IMR-90 (cell line): ENCODE measurements around the gene RGS9BP. TPM values are rescaled to one million over a fixed set of nuclear protein-coding genes. Genes with fewer than 3 reads are reported as not detected.

Experiments
- ATAC-seq: fragments of 200-7000 bp; cut with Tn5 transposase; 2 replicates; pipeline ENCODE4 v1.9.1; 2020; ENCODE audit warnings: low read depth, mild to moderate bottlenecking, moderate library complexity
- Bru-seq: library from RNA; stranded (reverse); fragments of 400-500 nt; gene quantifications from one replicate; lab custom pipeline; 2021; lab: Mats Ljungman, UMichigan
- BruChase-seq, 2 experiments: library from RNA; stranded (reverse); fragments of 400-500 nt; gene quantifications; one replicate each; lab custom pipeline; 2021; lab: Mats Ljungman, UMichigan
- BruUV-seq: library from RNA; stranded (reverse); fragments of 400-500 nt; replicated peaks from 2 replicates; lab custom pipeline; 2021; lab: Mats Ljungman, UMichigan
- CTCF ChIA-PET: fragments of 300-600 bp; formaldehyde crosslinking; extraction: SDS; loops from one replicate; lab custom pipeline; 2021; ENCODE audit warnings: antibody characterized with exemption; lab: Yijun Ruan, JAX
- POLR2A ChIA-PET: fragments of 300-600 bp; sonication (Branson Sonifier 250); formaldehyde crosslinking; loops from one replicate; lab custom pipeline; 2022; ENCODE audit warnings: antibody characterized with exemption; ENCODE audit not compliant: unreplicated experiment; lab: Charles Lee
- DNase-seq: peaks from one replicate; pipeline ENCODE4 v3.0.0; 2013
- H2AFZ ChIP-seq: replicated peaks from 2 replicates; pipeline ENCODE3; 2013; ENCODE audit warnings: low read length, mild to moderate bottlenecking; ENCODE audit not compliant: poor library complexity
- H2AK5ac ChIP-seq: 2 replicates; pipeline ENCODE4 v1.6.1; 2013; ENCODE audit warnings: low read depth, low read length, inconsistent platforms
- H2AK9ac ChIP-seq: replicated peaks from 2 replicates; pipeline ENCODE3; 2013; ENCODE audit warnings: mild to moderate bottlenecking, low read depth, low read length, moderate library complexity; ENCODE audit not compliant: poor library complexity
- H2BK120ac ChIP-seq: 2 replicates; pipeline ENCODE4 v1.6.1; 2013; ENCODE audit warnings: low read depth, low read length, inconsistent platforms
- H2BK15ac ChIP-seq: 3 replicates; pipeline ENCODE4 v1.6.1; 2013; ENCODE audit warnings: low read depth, low read length, inconsistent platforms
- H2BK20ac ChIP-seq: 2 replicates; pipeline ENCODE4 v1.6.1; 2013; ENCODE audit warnings: low read depth, mild to moderate bottlenecking, inconsistent platforms, low read length, moderate library complexity
- H2BK5ac ChIP-seq: 2 replicates; pipeline ENCODE4 v1.6.1; 2013; ENCODE audit warnings: mild to moderate bottlenecking, low read depth, low read length, inconsistent platforms; ENCODE audit not compliant: poor library complexity, severe bottlenecking
- H3K14ac ChIP-seq: replicated peaks from 2 replicates; pipeline ENCODE4 v1.6.1; 2013; ENCODE audit warnings: low read depth, low read length, inconsistent platforms
- H3K18ac ChIP-seq: 2 replicates; pipeline ENCODE4 v1.6.1; 2013; ENCODE audit warnings: low read depth, low read length, control low read depth
- H3K23ac ChIP-seq: 2 replicates; pipeline ENCODE4 v1.6.1; 2013; ENCODE audit warnings: low read depth, low read length, inconsistent platforms
- H3K27ac ChIP-seq: 2 replicates; pipeline ENCODE4 v1.5.1; 2013; ENCODE audit warnings: mild to moderate bottlenecking, control low read depth, low read length; ENCODE audit not compliant: insufficient read depth
- H3K27me3 ChIP-seq: 2 replicates; pipeline ENCODE4 v1.6.1; 2013; ENCODE audit warnings: low read length; ENCODE audit not compliant: control insufficient read depth, insufficient read depth
- H3K36me3 ChIP-seq: 2 replicates; pipeline ENCODE4 v1.6.1; 2013; ENCODE audit warnings: low read length, mixed read lengths; ENCODE audit not compliant: control insufficient read depth, insufficient read depth
- H3K4ac ChIP-seq: 2 replicates; pipeline ENCODE4 v1.6.1; 2013; ENCODE audit warnings: low read depth, low read length, inconsistent platforms
- H3K4me1 ChIP-seq: 2 replicates; pipeline ENCODE4 v1.6.1; 2013; ENCODE audit warnings: low read length, mixed read lengths; ENCODE audit not compliant: control insufficient read depth, insufficient read depth
- H3K4me2 ChIP-seq: 2 replicates; pipeline ENCODE4 v1.6.1; 2013; ENCODE audit warnings: low read depth, mild to moderate bottlenecking, control low read depth, low read length, moderate library complexity
- H3K4me3 ChIP-seq: 2 replicates; pipeline ENCODE4 v1.5.1; 2013; ENCODE audit warnings: low read depth, mild to moderate bottlenecking, control low read depth, low read length, moderate library complexity; ENCODE audit not compliant: insufficient read depth
- H3K56ac ChIP-seq: 2 replicates; pipeline ENCODE4 v1.6.1; 2013; ENCODE audit warnings: low read length, inconsistent platforms; ENCODE audit not compliant: insufficient read depth; ENCODE audit errors: extremely low read depth
- H3K79me1 ChIP-seq, 2 experiments: 2 replicates each; pipeline ENCODE4 v1.6.1; 2013; ENCODE audit warnings: low read length in 2 of 2, inconsistent platforms in 1 of 2, low read depth in 1 of 2
- H3K9ac ChIP-seq: 2 replicates; pipeline ENCODE4 v1.6.1; 2013; ENCODE audit warnings: low read depth, low read length, control low read depth
- H3K9me1 ChIP-seq: 2 replicates; pipeline ENCODE4 v1.6.1; 2013; ENCODE audit warnings: low read length, inconsistent platforms; ENCODE audit not compliant: insufficient read depth
- H3K9me3 ChIP-seq: 2 replicates; pipeline ENCODE4 v1.6.1; 2013; ENCODE audit warnings: low read length; ENCODE audit not compliant: control insufficient read depth, insufficient read depth
- H4K20me1 ChIP-seq: 2 replicates; pipeline ENCODE4 v1.6.1; 2013; ENCODE audit warnings: low read length, inconsistent platforms; ENCODE audit not compliant: insufficient read depth
- H4K5ac ChIP-seq: 2 replicates; pipeline ENCODE4 v1.6.1; 2013; ENCODE audit warnings: mild to moderate bottlenecking, low read depth, low read length, control low read depth
- H4K8ac ChIP-seq, 2 experiments: 2 replicates each; pipeline ENCODE4 v1.6.1; 2013; ENCODE audit warnings: low read depth in 2 of 2, low read length in 2 of 2, control low read depth in 1 of 2, inconsistent platforms in 1 of 2
- H4K91ac ChIP-seq: 2 replicates; pipeline ENCODE4 v1.6.1; 2013; ENCODE audit warnings: low read depth, low read length, inconsistent platforms; ENCODE audit not compliant: insufficient read depth
- CHD1 ChIP-seq: IDR thresholded peaks from 2 replicates; pipeline ENCODE4 v1.6.1; 2012; ENCODE audit warnings: low read depth, low read length, improper control_type of control experiment
- FOS ChIP-seq: fragments of 150-350 bp; IDR thresholded peaks from 2 replicates; pipeline ENCODE4 v1.6.1; 2016; ENCODE audit warnings: low read depth, low read length
- MAFK ChIP-seq: IDR thresholded peaks from 2 replicates; pipeline ENCODE4 v1.6.1; 2012; ENCODE audit warnings: low read depth, low read length, improper control_type of control experiment
- MAZ ChIP-seq: IDR thresholded peaks from 2 replicates; pipeline ENCODE4 v1.6.1; 2012; ENCODE audit warnings: low read depth, mild to moderate bottlenecking, low read length, improper control_type of control experiment, moderate library complexity, borderline replicate concordance
- MXI1 ChIP-seq: IDR thresholded peaks from 2 replicates; pipeline ENCODE4 v1.6.1; 2012; ENCODE audit warnings: low read depth, mild to moderate bottlenecking, low read length, moderate library complexity, borderline replicate concordance
- NFE2L2 ChIP-seq: fragments of 150-350 bp; IDR thresholded peaks from 2 replicates; pipeline ENCODE4 v1.6.1; 2016; ENCODE audit warnings: low read depth, mild to moderate bottlenecking, low read length
- POLR2A ChIP-seq: IDR thresholded peaks from 2 replicates; pipeline ENCODE4 v1.6.1; 2012; ENCODE audit warnings: mild to moderate bottlenecking, low read depth, low read length
- RAD21 ChIP-seq: IDR thresholded peaks from 2 replicates; pipeline ENCODE4 v1.6.1; 2012; ENCODE audit warnings: low read length, improper control_type of control experiment
- RCOR1 ChIP-seq: IDR thresholded peaks from 2 replicates; pipeline ENCODE4 v1.6.1; 2012; ENCODE audit warnings: mild to moderate bottlenecking, low read length, improper control_type of control experiment; ENCODE audit not compliant: insufficient replicate concordance
- SMC3 ChIP-seq: fragments of 150-350 bp; IDR thresholded peaks from 2 replicates; pipeline ENCODE4 v1.6.1; 2016; ENCODE audit warnings: low read depth, mild to moderate bottlenecking, antibody characterized with exemption, low read length, moderate library complexity
- WGBS, 2 experiments: methylation state at CpG; one replicate each; pipeline versions ENCODE4 v1.1.5 to v1.1.7; 2013; ENCODE audit warnings: missing lambda C conversion rate in 2 of 2; ENCODE audit not compliant: insufficient read length in 1 of 2; ENCODE audit errors: extremely low coverage in 2 of 2; 5-methylcytosine and 5-hydroxymethylcytosine counted together
- dilution Hi-C: fragments of 300-500 bp; cut with HindIII; formaldehyde crosslinking; loops from one replicate; pipeline ENCODE4 v1.14.3; 2018; ENCODE audit warnings: low sequenced_read_pairs; ENCODE audit not compliant: unreplicated experiment
- in situ Hi-C: fragments of 300-500 bp; cut with MboI; formaldehyde crosslinking; loops from 3 replicates; pipeline ENCODE4 v1.14.3; 2019; ENCODE audit warnings: low sequenced_read_pairs, inconsistent platforms, mixed read lengths
- intact Hi-C: fragments of 100-400 bp; cut with micrococcal nuclease; formaldehyde crosslinking; loops from 2 replicates; pipeline ENCODE4 v1.10.0; 2022
- long read RNA-seq: library from polyadenylated mRNA; unstranded; transcript quantifications from one replicate; pipeline ENCODE4 v2.0.0, GENCODE V29; 2021; ENCODE audit not compliant: unreplicated experiment
- polyA plus RNA-seq, 3 experiments: library from polyadenylated mRNA; depleted of rRNA; stranded (reverse); fragments of >200 nt; gene quantifications; 2 replicates each; pipeline ENCODE4 v1.2.3, GENCODE V29; 2012; ENCODE audit warnings: low replicate concordance in 1 of 3
- total RNA-seq: library from RNA; depleted of rRNA; stranded (reverse); fragments of >200 nt; gene quantifications from 2 replicates; pipeline ENCODE4 v1.2.3, GENCODE V29; 2012; rRNA removed
- TF ChIP-seq, protein P1 (sequence below): fragments of 150-350 bp; IDR thresholded peaks from 2 replicates; pipeline ENCODE4 v1.6.1; 2016; ENCODE audit warnings: low read depth, mild to moderate bottlenecking, low read length, moderate library complexity, borderline replicate concordance
- TF ChIP-seq, protein P2 (sequence below): fragments of 150-350 bp; IDR thresholded peaks from 2 replicates; pipeline ENCODE4 v1.6.1; 2017; ENCODE audit warnings: mild to moderate bottlenecking, antibody characterized with exemption, low read length, low read depth

Gene RGS9BP, protein sequence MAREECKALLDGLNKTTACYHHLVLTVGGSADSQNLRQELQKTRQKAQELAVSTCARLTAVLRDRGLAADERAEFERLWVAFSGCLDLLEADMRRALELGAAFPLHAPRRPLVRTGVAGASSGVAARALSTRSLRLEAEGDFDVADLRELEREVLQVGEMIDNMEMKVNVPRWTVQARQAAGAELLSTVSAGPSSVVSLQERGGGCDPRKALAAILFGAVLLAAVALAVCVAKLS
- total RNA-seq = 0.18 and 0.28 TPM in 2 replicates
- 0.03 and 0.06 TPM in 2 replicates for polyA plus RNA-seq (2012; rRNA removed)
- polyA plus RNA-seq (2012; cell fraction: cytosol; rRNA removed) = 0.01 and 0.09 TPM in 2 replicates
- polyA plus RNA-seq (2012; cell fraction: nucleus; rRNA removed; ENCODE audit: low replicate concordance) = 0.05 and 0.09 TPM in 2 replicates
- Bru-seq, nascent RNA = percentile 15 among the genes with signal in this experiment
- percentile 32 among the genes with signal in this experiment for BruChase-seq, experiment 1, labeled RNA remaining after a 6-hour chase
- percentile 25 among the genes with signal in this experiment for BruChase-seq, experiment 2, labeled RNA remaining after a 2-hour chase
- long read RNA-seq = 0 reads

DNA sequence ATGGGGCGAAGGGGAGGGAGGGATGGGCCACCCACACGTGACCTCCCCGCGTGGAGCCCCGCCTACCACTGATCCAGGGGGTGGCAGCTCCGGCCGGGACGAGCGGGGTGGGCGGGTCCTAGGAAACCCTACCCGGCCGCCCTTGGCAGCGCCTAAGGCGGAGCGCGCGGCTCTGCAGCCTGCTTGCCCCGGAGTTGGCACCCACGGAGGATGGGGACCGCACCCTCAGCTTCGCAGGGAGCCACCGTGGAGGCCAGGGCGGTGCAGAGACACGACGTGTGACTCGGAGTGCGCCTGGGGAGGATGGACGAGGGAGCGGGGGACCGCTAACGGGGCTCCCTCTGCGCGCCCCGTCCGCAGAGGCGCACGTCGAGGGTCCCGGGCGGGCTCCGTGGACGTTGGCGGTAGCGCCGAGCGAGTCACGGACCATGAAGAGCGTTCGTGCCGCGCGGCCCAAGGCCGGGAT lies at the start of gene RGS9BP:
TSS of gene RGS9BP (plus strand) at position 129 of the 466 bp plus-strand sequence. CDS start 416 bp downstream, outside the sequence.
- Histone ChIP-seq H3K9me3 (no peaks in the 10 kb centered on the region), H3K4ac (peak within 1 kb of the TSS; percentile 63), H4K5ac (peak within 1 kb of the TSS; percentile 42; the same call in 1 of the 2 replicates), H3K79me1 (peaks cover 22 to 35% of the 10 kb centered on the region in 2 experiments), H4K20me1 (peaks cover 30% of the 10 kb centered on the region), H3K9ac (peak within 1 kb of the TSS; percentile 87), H3K4me2 (peak within 1 kb of the TSS; percentile 91), H2AK9ac (peak within 1 kb of the TSS; percentile 93), H2AK5ac (no peak within 1 kb of the TSS), H3K36me3 (no peaks in the 10 kb centered on the region), H3K56ac (no peak within 1 kb of the TSS), H3K23ac (no peak within 1 kb of the TSS), H3K9me1 (peaks cover 14% of the 10 kb centered on the region), H4K8ac (peak within 1 kb of the TSS; percentile 71 to 79), H2AFZ (peak within 1 kb of the TSS; percentile 99), H2BK5ac (peak within 1 kb of the TSS; percentile 80), H3K4me3 (peak within 1 kb of the TSS; percentile 97), H4K91ac (no peak within 1 kb of the TSS; the same call in 1 of the 2 replicates), H2BK20ac (no peak within 1 kb of the TSS), H2BK15ac (no peak within 1 kb of the TSS), H3K14ac (peak within 1 kb of the TSS; percentile 81; the same call in 1 of the 2 replicates), H3K27me3 (peaks cover 34% of the 10 kb centered on the region), H2BK120ac (no peak within 1 kb of the TSS), H3K27ac (peak within 1 kb of the TSS; percentile 81), H3K4me1 (peaks cover 8% of the 10 kb centered on the region; the same call in 1 of the 2 replicates), H3K18ac (no peak within 1 kb of the TSS)
- dilution Hi-C loops (no loop called here), in situ Hi-C loops (no loop called here), intact Hi-C loops (loop anchor here (1.0 kb wide), 1 partner anchor 394 kb away; no protein-coding TSS in a partner anchor)
- ATAC-seq (peak; percentile 80), DNase-seq (peak; percentile 59)
- CTCF ChIA-PET = no interaction called here
- BruUV-seq = no TSS peak
- POLR2A ChIA-PET = no interaction called here
- WGBS, 2 experiments = 0% methylated on average over 8 of the region's 53 CpGs; no CpG with 5 or more reads in 1 of the 2 experiments
- TF ChIP-seq NFE2L2 = no peak
- TF ChIP-seq, protein P1, sequence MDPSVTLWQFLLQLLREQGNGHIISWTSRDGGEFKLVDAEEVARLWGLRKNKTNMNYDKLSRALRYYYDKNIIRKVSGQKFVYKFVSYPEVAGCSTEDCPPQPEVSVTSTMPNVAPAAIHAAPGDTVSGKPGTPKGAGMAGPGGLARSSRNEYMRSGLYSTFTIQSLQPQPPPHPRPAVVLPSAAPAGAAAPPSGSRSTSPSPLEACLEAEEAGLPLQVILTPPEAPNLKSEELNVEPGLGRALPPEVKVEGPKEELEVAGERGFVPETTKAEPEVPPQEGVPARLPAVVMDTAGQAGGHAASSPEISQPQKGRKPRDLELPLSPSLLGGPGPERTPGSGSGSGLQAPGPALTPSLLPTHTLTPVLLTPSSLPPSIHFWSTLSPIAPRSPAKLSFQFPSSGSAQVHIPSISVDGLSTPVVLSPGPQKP = no peak
- TF ChIP-seq, protein P2, sequence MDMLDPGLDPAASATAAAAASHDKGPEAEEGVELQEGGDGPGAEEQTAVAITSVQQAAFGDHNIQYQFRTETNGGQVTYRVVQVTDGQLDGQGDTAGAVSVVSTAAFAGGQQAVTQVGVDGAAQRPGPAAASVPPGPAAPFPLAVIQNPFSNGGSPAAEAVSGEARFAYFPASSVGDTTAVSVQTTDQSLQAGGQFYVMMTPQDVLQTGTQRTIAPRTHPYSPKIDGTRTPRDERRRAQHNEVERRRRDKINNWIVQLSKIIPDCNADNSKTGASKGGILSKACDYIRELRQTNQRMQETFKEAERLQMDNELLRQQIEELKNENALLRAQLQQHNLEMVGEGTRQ = peak; percentile 91
- TF ChIP-seq MXI1 = no peak
- TF ChIP-seq FOS = no peak
- no peak for TF ChIP-seq MAFK
- TF ChIP-seq RCOR1 = no peak
- TF ChIP-seq SMC3 = no peak
- TF ChIP-seq POLR2A = no peak
- TF ChIP-seq RAD21 = no peak
- no peak for TF ChIP-seq CHD1
- TF ChIP-seq MAZ = peak; percentile 19; the same call in 1 of the 2 replicates
